CD4-positive, alpha-beta T cell treated with Interleukin-4 for 4 hours (primary cell): Measurements from ENCODE around the gene POU6F2.

Experiments used
- DNase-seq: peaks from one replicate; pipeline ENCODE4 v3.0.0-alpha.2; 2020

POU6F2 gene

GRCh38 chr7:39269034-39269433 lies 291.3 kb downstream of the POU6F2 start:
- no peak for DNase-seq

- no peak for DNase-seq
Observed at GRCh38 chr7:39270018-39270417, 292.3 kb downstream of the POU6F2 start.

- no peak for DNase-seq
Observed at GRCh38 chr7:39271402-39271801, 293.7 kb downstream of the POU6F2 start.

GRCh38 chr7:39272111-39272510 lies 294.4 kb downstream of the POU6F2 start:
- no peak for DNase-seq

- no peak for DNase-seq
Observed at GRCh38 chr7:39272691-39273090, 295.0 kb downstream of the POU6F2 start.

GRCh38 chr7:39280337-39280736 lies 302.6 kb downstream of the POU6F2 start:
- DNase-seq: no peak

- DNase-seq: no peak
Observed at GRCh38 chr7:39285256-39285655, 307.5 kb downstream of the POU6F2 start.

GRCh38 chr7:39288303-39288702 lies 310.6 kb downstream of the POU6F2 start:
- DNase-seq: no peak

GRCh38 chr7:39291628-39292410 lies 314.1 kb downstream of the POU6F2 start:
- DNase-seq: no peak

GRCh38 chr7:39293056-39293823 lies 315.5 kb downstream of the POU6F2 start:
- DNase-seq: no peak

- no peak for DNase-seq
Observed at GRCh38 chr7:39294022-39294421, 316.3 kb downstream of the POU6F2 start.

GRCh38 chr7:39295796-39296195 lies 318.1 kb downstream of the POU6F2 start:
- DNase-seq: no peak

- no peak for DNase-seq
Observed at GRCh38 chr7:39299695-39300094, 322.0 kb downstream of the POU6F2 start.

- DNase-seq: no peak
Observed at GRCh38 chr7:39300276-39300675, 322.6 kb downstream of the POU6F2 start.

- DNase-seq: no peak
Observed at GRCh38 chr7:39301543-39301942, 323.8 kb downstream of the POU6F2 start.

GRCh38 chr7:39304178-39304577 lies 326.5 kb downstream of the POU6F2 start:
- DNase-seq: no peak

GRCh38 chr7:39304668-39305405 lies 327.1 kb downstream of the POU6F2 start:
- DNase-seq: no peak

GRCh38 chr7:39306016-39306570 lies 328.4 kb downstream of the POU6F2 start:
- no peak for DNase-seq

GRCh38 chr7:39310699-39311098 lies 333.0 kb downstream of the POU6F2 start:
- no peak for DNase-seq

- DNase-seq: no peak
Observed at GRCh38 chr7:39312254-39312989, 334.7 kb downstream of the POU6F2 start.

GRCh38 chr7:39313376-39313775 lies 335.7 kb downstream of the POU6F2 start:
- DNase-seq: no peak

- no peak for DNase-seq
Observed at GRCh38 chr7:39313974-39314373, 336.3 kb downstream of the POU6F2 start.

- DNase-seq: no peak
Observed at GRCh38 chr7:39317107-39317506, 339.4 kb downstream of the POU6F2 start.
